ENCODE data around the gene TEX26.

Gene TEX26

GRCh38 chr13:30978981-30979956 lies 46.8 kb downstream of the TEX26 start:
- no peak for DNase-seq

- no peak for DNase-seq
Measured at GRCh38 chr13:30982506-30982905, 50.0 kb downstream of the TEX26 start.

DNA sequence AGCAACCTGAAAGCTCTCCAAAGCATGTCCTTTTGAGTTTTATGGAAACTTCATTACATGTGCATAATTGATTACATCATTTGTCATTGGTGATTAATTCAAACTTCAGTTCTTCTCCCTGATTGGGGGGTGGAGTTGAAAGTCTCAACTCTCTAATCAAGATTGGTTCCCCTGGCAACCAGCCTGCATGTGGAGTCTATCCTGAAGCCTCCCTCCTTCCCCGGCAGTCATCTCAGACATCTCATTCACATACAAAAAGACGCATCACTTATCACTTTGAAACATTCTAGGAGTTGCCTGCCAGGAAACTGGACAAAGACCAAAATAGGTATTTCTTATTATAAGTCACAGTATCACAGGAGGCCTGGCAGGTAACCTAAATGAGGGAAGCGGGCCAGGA lies 50.5 kb downstream of the TEX26 start:
- DNase-seq = no peak

DNA sequence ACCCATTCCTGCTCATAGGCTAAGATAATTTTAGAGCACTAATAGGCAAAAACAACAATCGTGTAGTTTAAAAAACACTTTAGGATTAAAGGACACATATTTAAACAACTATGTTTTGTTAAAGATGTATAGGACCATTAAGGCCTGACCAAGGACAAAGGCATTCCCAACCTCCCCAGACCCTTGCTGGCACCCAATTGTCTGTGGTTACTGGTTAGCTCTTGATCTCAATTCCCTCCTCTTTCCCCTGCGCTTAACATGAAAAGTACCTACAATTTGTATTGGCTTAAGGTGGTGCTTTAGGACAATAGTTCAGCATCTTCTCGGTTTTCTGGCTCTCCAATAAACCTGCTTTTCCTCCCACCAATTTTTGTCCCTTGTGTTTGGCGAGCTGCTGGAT lies 51.0 kb downstream of the TEX26 start:
- no peak for DNase-seq

GRCh38 chr13:30984620-30985019 lies 52.2 kb downstream of the TEX26 start:
- DNase-seq = no peak

GRCh38 chr13:30985637-30986205 lies 53.3 kb downstream of the TEX26 start:
- no peak for DNase-seq

- DNase-seq = no peak
Measured at GRCh38 chr13:30991184-30991583, 58.7 kb downstream of the TEX26 start.

- no peak for DNase-seq
Measured at GRCh38 chr13:30991922-30992321, 59.5 kb downstream of the TEX26 start.

GRCh38 chr13:30995331-30995730 lies 62.9 kb downstream of the TEX26 start:
- DNase-seq = no peak

- no peak for DNase-seq
Measured at GRCh38 chr13:30997697-30998096, 65.2 kb downstream of the TEX26 start.

GRCh38 chr13:30998136-30999088 lies 66.0 kb downstream of the TEX26 start:
- no peak for DNase-seq

- no peak for DNase-seq
Measured at GRCh38 chr13:31000889-31001288, 68.4 kb downstream of the TEX26 start.

DNA sequence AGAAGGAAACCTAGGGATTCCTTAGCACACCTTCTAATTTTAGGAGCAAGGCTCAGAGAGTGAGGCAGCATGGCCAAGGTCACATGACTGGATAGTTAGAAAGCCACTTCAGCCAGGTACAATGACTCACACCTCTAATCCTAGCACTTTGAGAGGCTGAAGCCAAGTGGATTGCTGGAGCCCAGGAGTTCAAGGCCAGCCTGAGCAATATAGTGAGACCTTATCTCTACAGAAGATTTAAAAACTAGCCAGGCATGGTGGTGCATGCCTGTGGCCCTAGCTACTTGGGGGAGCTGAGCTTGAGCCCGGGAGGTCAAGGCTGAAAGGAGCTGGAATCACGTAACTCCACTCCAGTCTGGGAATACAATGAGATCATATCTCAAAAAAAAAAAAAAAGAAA lies 69.2 kb downstream of the TEX26 start:
- no peak for DNase-seq

DNA sequence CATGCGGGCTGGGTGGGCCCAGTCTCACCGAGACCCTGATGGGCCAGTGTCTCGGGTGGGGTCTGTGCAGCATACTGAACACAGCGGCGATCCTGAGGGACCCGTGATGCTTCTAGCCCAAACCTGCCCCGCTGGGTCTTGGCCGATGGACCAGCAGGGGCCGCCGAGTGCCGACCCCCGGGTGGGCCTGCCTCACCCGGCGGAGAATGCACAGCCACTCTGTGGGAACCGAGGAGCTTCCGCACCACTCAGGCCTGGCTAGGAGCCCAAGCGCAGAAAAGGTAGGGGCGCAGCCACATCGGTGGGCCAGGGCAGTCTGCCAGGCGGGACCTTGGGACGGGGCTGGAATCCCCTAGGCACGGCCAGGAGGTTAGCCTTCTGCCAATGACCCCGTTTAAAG lies 72.6 kb downstream of the TEX26 start:
- DNase-seq = no peak

- DNase-seq = no peak
Measured at GRCh38 chr13:31007417-31007816, 75.0 kb downstream of the TEX26 start.

DNA sequence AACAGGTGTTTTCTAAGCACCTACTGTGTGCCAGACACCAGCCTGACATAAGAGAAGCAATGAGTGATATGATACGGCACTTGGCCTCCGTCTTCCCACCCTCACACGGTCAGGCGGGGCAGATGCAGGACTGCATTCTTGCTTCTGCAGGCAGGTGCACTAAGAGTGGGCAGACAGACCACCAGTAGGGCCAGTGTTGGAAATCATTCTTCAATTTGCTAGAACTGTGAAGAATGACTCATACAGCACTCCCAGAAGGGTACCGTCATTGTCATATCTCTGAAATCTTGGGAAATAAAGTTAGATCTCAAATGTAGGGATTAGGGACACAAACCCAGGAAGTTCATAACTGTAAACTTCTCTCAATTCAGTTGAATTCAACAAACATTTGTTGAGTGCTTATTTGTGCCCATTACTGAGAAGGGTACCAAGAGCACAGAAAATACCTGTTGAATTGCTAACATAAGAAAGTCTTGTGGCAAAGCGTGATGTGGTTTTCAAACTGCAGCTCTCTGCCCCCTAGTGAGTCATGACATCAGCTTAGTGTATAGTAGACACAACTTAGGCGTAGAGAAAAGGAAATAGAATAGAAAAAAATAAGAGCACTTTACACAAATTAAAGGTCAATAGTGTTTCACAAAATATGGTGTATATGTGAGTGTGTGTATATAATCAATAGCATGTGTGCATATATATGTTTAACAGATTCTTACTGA lies 76.1 kb downstream of the TEX26 start:
- no peak for DNase-seq

DNA sequence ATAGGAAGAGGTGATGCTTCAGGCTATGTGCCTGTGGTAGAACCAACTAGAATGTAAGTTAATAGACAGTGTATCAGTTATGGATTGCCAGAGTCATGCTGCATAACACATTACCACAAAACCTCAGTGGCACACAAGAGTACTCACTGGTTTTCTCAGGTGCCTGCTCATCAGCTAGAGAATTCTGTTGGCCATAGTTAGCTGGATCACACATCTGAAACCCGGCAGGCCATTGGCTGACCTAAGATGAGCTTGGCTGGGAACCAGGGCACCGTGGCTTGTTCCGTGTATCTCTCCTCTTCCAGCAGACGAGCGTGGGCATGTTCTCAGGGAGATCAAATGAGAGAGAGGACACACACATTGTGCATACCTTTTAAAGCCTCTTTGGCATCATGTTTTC lies 76.7 kb downstream of the TEX26 start:
- DNase-seq = no peak

GRCh38 chr13:31010296-31010695 lies 77.8 kb downstream of the TEX26 start:
- DNase-seq = no peak

DNA sequence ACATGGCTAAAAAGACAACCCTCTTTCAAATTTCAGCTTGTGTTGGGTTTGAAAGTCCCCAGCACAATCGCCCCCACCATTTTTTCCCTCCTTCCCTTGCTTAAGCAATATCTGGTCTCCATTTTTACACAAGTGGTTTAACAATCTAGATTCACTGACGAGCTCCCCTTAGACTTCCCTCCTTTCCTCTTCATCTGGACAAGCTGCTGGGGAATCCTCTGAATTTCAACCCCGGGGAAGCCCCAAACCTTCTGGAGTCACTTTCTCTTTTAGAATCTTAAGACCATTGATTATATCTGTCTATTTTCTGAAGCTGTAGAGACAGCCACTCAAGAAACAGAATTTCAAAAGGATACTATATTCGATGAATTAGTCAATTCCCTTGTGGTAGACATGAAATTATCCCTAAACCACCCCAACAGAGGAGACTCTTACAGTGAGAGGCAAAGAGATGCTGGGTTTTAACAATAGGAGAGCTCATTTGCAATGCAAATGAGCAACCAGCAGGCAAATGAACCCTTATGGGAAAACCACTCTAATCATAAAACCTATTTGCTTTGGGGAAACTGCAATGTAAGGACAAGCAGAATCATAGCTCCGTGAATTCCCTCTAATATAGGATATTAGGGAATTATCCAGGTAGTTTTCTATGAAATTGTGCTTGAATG lies 78.9 kb downstream of the TEX26 start:
- DNase-seq = no peak

DNA sequence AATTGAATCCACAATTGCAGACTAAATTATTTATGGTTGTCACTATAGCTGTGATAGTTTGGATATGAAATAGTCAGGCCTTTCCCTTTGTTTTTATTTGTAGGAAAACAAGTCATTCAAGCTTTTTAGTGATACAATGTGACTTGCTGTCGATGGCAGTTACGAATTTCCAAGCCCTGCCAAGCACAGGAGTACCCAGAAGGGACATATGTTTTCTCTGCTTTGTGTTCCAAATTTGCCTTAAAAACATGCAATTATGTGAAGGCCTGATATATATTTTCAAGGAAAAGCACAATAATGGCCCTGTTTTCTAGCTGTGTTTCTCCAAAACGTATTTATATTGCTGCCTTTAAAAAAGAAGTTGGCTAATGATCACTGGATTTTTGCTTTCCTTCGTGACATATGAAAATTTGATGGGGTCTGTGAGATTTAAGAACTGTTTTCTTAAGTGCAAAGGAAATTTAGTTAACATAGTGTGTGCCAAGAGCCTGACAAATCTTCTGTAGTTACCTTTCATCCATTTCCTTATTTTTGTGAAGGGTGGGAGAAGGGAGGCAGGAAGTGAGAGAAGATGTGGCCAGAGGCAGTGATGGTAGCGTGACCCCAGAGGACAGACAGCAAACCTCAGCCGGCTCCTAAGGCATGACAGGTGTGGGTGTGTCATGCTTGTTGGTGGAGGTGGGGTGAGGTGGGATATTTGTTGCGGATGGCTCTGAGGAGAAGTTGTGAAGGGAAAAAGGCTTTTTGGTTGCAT lies 79.6 kb downstream of the TEX26 start:
- no peak for DNase-seq

GRCh38 chr13:31012655-31013024 lies 80.2 kb downstream of the TEX26 start:
- no peak for DNase-seq
